IPS-20b (cell line): ENCODE data around the gene POLA1.

Source experiments
- H3K27ac ChIP-seq: one replicate; pipeline ENCODE4 v1.5.1; 2013; ENCODE audit warnings: low read length
- H3K27me3 ChIP-seq: 2 replicates; pipeline ENCODE4 v1.6.1; 2013; ENCODE audit warnings: mild to moderate bottlenecking, low read length, inconsistent platforms; ENCODE audit not compliant: insufficient read depth
- H3K36me3 ChIP-seq: 2 replicates; pipeline ENCODE4 v1.6.1; 2013; ENCODE audit warnings: low read depth, mild to moderate bottlenecking, inconsistent platforms, low read length, moderate library complexity; ENCODE audit not compliant: insufficient read depth
- H3K4me1 ChIP-seq: 2 replicates; pipeline ENCODE4 v1.6.1; 2013; ENCODE audit warnings: mild to moderate bottlenecking, control low read depth, inconsistent platforms, low read length, moderate library complexity; ENCODE audit not compliant: insufficient read depth
- H3K4me3 ChIP-seq: 2 replicates; pipeline ENCODE4 v1.5.1; 2013; ENCODE audit warnings: mild to moderate bottlenecking, low read length, inconsistent platforms
- H3K9ac ChIP-seq: 2 replicates; pipeline ENCODE4 v1.6.1; 2013; ENCODE audit warnings: low read depth, mild to moderate bottlenecking, inconsistent platforms, low read length, moderate library complexity
- H3K9me3 ChIP-seq: 2 replicates; pipeline ENCODE4 v1.6.1; 2013; ENCODE audit warnings: mild to moderate bottlenecking, low read depth, low read length, inconsistent platforms; ENCODE audit not compliant: insufficient read depth

POLA1 gene

GRCh38 chrX:24661292-24661691 is 32.4 kb upstream of the POLA1 start:
- H3K4me3 ChIP-seq: no peak overlapping the region
- H3K27ac ChIP-seq: no peak overlapping the region
- peaks cover 8% of the 10 kb centered on the region; the same call in 1 of the 2 replicates for H3K4me1 ChIP-seq
- no peaks in the 10 kb centered on the region for H3K9me3 ChIP-seq
- H3K27me3 ChIP-seq: no peaks in the 10 kb centered on the region
- no peaks in the 10 kb centered on the region for H3K36me3 ChIP-seq
- H3K9ac ChIP-seq: no peak overlapping the region

DNA sequence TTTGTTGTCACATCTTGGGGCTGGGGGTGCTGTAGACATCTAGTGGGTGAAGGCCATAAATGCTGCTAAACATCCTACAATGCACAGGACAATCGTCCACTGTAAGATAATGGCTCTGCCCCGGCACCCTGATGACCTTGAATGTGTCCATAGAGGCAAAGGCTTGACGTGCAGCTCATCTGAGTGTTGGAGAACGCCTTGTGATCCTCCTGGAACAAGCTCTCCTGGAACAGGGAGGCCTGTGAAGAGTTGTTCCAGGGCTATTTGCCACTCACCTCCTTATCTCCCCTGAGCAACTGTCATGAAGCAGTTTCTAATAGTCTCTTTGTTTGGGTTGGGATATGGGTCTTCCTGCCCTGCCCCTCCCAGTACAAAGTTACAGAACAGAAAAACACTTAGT is 31.4 kb upstream of the POLA1 start:
- Histone ChIP-seq H3K9me3 (no peaks in the 10 kb centered on the region), H3K4me1 (peaks cover 8% of the 10 kb centered on the region; the same call in 1 of the 2 replicates), H3K9ac (no peak overlapping the region), H3K4me3 (no peak overlapping the region), H3K27me3 (no peaks in the 10 kb centered on the region), H3K36me3 (no peaks in the 10 kb centered on the region), H3K27ac (no peak overlapping the region)

GRCh38 chrX:24668111-24668510 is 25.6 kb upstream of the POLA1 start:
- H3K27me3 ChIP-seq: no peaks in the 10 kb centered on the region

GRCh38 chrX:24672701-24673190 is 21.0 kb upstream of the POLA1 start:
- Histone ChIP-seq H3K9me3 (no peaks in the 10 kb centered on the region), H3K4me3 (no peak overlapping the region), H3K27ac (no peak overlapping the region), H3K36me3 (no peaks in the 10 kb centered on the region), H3K27me3 (no peaks in the 10 kb centered on the region), H3K9ac (peak overlapping the region; percentile 15; the same call in 1 of the 2 replicates), H3K4me1 (peaks cover 5% of the 10 kb centered on the region; the same call in 1 of the 2 replicates)

More at GRCh38 chrX:24668111-24668510, 25.6 kb upstream of the POLA1 start:
- no peak overlapping the region for H3K27ac ChIP-seq
- H3K9ac ChIP-seq: no peak overlapping the region
- H3K4me1 ChIP-seq: peaks cover 5% of the 10 kb centered on the region; the same call in 1 of the 2 replicates
- no peaks in the 10 kb centered on the region for H3K9me3 ChIP-seq
- H3K4me3 ChIP-seq: no peak overlapping the region
- H3K36me3 ChIP-seq: no peaks in the 10 kb centered on the region

DNA sequence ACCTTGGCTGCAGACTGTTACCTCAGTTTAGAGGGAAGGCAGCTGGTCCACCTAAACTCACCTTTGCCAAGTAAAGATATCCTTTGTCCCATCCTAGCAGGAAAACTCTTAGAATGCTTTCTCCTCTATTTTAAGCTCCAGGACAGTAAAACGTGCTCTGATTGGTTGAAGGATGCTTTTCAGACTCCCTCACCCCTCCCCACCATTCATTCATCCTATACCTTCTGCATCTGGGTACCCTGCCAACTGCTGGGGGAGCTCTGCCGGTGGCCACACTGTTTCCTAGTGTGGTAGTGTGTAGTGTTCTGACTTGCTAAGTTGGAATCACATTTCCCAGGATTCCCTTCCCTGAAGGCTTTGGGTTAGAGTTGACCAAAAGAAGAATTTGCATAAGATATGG is 20.3 kb upstream of the POLA1 start:
- Histone ChIP-seq H3K27ac (no peak overlapping the region), H3K36me3 (no peaks in the 10 kb centered on the region), H3K9ac (no peak overlapping the region), H3K4me3 (no peak overlapping the region), H3K4me1 (peaks cover 5% of the 10 kb centered on the region; the same call in 1 of the 2 replicates), H3K9me3 (no peaks in the 10 kb centered on the region), H3K27me3 (no peaks in the 10 kb centered on the region)

DNA sequence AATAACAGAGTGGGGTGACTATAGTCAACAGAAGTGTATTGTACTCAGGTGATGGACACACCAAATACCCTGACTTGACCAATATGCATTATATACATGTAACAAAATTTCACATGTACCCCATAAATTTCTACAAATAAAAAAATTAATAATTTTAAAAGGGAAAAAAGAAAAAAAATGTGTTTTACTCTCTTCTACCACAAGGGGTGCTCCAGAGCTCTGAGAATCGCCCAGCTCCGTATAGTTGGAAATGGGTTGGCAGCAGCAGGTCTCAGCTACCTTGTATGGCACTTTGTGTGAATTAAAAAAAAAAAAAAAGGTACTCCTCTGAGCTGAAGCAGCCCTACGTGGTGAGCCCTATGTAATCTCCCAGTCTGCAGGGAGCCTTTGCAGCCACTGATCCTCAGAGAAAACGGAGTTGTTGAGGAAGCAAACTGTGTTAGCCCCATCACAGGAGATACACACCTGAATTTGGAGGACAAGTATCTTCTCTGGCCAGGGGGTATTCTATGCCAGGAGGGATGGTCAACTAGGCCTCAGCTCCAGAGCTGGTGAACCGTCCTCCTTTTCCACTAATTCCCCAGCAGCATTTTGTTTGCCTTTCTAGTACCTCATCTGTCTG is 17.2 kb upstream of the POLA1 start:
- no peaks in the 10 kb centered on the region for H3K27me3 ChIP-seq
- H3K27ac ChIP-seq: no peak overlapping the region
- no peaks in the 10 kb centered on the region for H3K36me3 ChIP-seq
- no peak overlapping the region for H3K4me3 ChIP-seq
- no peak overlapping the region for H3K9ac ChIP-seq
- H3K4me1 ChIP-seq: peaks cover 5% of the 10 kb centered on the region; the same call in 1 of the 2 replicates
- no peaks in the 10 kb centered on the region for H3K9me3 ChIP-seq

DNA sequence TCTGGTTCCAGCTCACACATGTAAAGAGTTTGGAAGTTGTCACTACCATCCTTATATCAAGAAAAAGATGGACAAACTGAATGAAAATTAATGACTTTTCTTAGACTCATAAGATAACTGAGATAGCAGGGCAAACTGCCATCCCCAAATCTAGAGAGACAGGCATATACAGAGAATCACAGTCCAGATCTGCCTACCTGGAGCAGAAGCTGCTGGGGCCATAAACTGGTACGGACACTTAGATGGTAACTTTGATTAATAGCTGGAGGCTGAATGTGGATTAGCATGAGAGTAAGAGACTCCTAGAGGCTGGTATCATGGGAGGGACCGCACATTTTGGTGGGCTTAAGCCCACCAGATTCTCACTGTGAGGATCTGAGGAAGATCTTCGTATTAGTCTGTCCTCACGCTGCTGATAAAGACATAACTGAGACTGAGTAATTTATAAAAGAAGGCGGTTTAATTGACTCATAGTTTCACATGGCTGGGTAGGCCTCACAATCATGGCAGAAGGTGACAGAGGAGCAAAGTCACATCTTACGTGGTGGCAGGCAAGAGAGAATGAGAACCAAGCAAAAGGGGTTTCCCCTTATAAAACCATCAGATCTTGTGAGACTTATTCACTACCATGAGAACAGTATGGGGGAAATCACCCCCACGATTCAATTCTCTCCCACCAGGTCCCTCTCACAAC is 10.8 kb upstream of the POLA1 start:
- Histone ChIP-seq H3K36me3 (no peaks in the 10 kb centered on the region), H3K9ac (no peak overlapping the region), H3K9me3 (no peaks in the 10 kb centered on the region), H3K27me3 (no peaks in the 10 kb centered on the region), H3K4me3 (no peak overlapping the region), H3K4me1 (no peaks in the 10 kb centered on the region), H3K27ac (no peak overlapping the region)

- Histone ChIP-seq H3K27me3 (no peaks in the 10 kb centered on the region), H3K27ac (no peak overlapping the region), H3K36me3 (no peaks in the 10 kb centered on the region), H3K4me1 (no peaks in the 10 kb centered on the region), H3K9ac (no peak overlapping the region), H3K9me3 (no peaks in the 10 kb centered on the region), H3K4me3 (no peak overlapping the region)
Measured at GRCh38 chrX:24684048-24684447, 9.7 kb upstream of the POLA1 start.

DNA sequence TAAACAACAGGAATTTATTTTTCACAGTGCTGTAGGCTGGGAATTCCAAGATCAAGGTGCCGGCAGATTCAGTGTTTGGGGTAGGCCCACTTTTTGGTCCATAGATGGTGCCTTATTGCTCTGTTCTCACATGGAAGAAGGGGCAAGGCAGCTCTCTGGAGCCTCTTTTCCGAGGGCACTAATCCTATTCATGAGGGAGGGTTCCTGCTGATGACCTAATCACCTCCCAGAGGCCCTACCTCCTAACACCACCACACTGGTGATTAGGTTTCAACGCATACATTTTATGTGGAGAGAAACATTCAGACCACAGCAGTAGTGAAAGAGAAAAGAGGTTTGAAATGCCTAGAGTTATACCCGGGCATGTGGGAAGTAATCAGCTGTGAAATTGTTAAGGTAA is 1.4 kb upstream of the POLA1 start:
- no peaks in the 10 kb centered on the region for H3K27me3 ChIP-seq
- peaks cover 5% of the 10 kb centered on the region; the same call in 1 of the 2 replicates for H3K4me1 ChIP-seq
- peak overlapping the region; percentile 91; the same call in 1 of the 2 replicates for H3K4me3 ChIP-seq
- H3K9ac ChIP-seq: peak overlapping the region; percentile 73; the same call in 1 of the 2 replicates
- no peaks in the 10 kb centered on the region; the same call in 1 of the 2 replicates for H3K36me3 ChIP-seq
- H3K27ac ChIP-seq: no peak overlapping the region
- H3K9me3 ChIP-seq: no peaks in the 10 kb centered on the region

DNA sequence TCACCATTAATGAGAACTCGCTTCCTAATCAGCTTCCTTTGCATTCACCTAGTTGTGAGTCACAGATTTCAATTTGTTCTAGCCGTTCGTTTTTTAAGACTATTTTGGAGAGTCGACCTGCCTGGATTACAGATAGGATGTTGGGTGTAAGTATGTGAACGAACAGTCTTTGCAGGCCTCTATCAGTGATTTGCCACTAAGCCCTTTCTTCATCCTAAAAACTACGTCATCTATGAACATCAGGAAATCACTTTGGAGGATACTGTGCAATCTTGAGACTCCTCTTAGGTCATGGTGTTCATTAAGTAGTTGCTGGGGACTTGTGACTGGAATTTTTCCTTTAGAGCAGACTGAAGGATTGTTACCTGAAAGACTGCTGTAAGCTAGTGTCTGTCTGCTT is 1.1 kb downstream of the POLA1 start:
- Histone ChIP-seq H3K27me3 (no peaks in the 10 kb centered on the region), H3K4me3 (peak overlapping the region; percentile 91), H3K9me3 (no peaks in the 10 kb centered on the region), H3K27ac (no peak overlapping the region), H3K4me1 (peaks cover 5% of the 10 kb centered on the region; the same call in 1 of the 2 replicates), H3K9ac (peak overlapping the region; percentile 96; the same call in 1 of the 2 replicates), H3K36me3 (peaks cover 6% of the 10 kb centered on the region; the same call in 1 of the 2 replicates)

DNA sequence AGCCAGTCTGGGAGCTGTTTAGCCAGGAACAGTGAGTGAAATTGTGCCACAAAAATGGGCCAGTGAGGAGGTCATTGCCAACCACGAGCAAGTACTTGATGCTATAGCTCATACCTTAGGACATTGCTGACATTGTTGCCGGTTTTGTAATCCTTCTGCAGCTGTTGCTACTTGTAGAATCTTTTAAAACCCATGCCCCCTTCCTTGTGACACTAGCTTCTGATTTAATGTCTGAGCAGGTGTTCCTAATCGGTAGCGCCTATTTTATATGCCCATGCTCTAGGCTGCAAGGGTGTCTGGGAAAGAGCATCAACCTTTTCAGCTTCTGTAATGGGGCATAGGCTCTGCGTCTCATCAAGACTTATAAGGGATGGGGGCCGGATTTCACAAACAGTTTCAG is 2.6 kb downstream of the POLA1 start:
- peaks cover 5% of the 10 kb centered on the region; the same call in 1 of the 2 replicates for H3K4me1 ChIP-seq
- H3K27ac ChIP-seq: no peak overlapping the region
- no peaks in the 10 kb centered on the region for H3K9me3 ChIP-seq
- no peak overlapping the region for H3K9ac ChIP-seq
- H3K36me3 ChIP-seq: peaks cover 20% of the 10 kb centered on the region
- no peaks in the 10 kb centered on the region for H3K27me3 ChIP-seq
- H3K4me3 ChIP-seq: no peak overlapping the region
